ENCODE results near the gene NENF.
"Not testable (repeated sequence)": the region's sequence is repeated elsewhere in the genome, so short reads cannot be mapped to it uniquely, and the experiment has no call there.

Gene NENF

DNA sequence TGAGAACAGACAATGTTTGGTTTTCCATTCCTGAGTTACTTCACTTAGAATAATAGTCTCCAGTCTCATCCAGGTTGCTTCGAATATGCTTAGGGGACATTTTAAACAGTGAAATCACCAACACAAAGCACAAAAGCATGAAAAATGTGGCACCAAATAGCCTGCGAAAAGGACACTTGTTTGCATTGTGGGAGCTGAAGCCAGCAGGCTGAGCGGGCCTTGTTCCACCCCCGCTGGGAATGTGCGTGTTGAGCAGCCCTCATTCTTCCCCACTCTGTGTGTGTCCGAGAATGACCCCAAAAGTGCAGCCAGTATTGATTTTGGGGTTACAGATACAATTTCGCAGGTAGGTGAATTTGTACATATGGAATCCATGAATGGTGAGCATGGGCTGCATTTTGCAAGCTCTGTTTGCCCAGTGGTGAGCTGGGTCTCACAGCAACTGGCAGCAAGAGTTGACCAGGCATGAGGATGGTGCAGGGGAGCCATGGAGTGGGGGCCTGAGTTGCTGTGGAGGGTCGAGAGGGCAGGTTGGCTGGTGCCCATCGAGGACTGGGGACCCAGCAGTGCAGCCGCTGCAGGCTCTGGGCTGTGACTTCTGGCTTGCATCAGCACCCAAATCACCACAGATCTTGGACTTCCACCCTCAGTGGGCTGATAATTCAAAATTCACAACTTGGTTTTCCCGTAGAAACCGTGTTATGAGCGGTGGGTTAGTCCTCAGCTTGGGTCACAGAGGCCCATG is 29.4 kb downstream of the NENF start:
- DNase-seq = no peak

DNA sequence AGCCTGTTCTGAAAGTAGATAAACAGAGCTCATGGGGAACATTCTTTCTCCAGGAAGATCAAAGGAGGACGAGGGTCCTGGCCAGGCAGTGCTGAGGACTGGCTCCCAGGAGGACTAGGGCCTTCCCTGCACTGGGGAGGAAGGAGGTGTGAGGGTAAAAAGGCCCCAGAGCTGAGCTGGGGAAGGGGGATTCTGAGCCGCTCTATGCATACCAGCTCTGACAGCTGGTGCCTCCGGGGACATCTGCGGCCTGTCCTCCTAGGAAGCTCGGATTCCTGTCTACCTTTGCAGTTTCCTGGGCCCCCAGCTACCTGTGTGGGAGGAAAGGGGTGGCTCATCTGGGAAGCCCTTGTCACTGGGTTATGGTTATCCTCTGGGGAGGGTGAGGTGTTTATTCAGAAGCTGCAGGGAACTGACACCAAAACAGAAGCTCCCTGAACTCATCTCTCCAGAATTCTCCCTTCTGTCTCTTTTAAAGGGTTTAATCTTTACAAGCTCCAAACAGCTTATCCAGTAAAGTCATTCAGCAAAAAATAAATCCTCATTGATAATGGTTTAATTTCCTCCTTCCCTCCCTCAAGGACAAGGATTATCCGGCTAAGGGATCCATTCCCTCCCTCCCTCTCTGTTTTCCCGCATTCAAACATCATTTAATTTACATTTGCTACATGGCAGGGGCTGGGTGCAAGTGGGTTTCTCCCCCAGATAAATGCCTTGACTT is 31.0 kb downstream of the NENF start:
- DNase-seq = no peak

DNA sequence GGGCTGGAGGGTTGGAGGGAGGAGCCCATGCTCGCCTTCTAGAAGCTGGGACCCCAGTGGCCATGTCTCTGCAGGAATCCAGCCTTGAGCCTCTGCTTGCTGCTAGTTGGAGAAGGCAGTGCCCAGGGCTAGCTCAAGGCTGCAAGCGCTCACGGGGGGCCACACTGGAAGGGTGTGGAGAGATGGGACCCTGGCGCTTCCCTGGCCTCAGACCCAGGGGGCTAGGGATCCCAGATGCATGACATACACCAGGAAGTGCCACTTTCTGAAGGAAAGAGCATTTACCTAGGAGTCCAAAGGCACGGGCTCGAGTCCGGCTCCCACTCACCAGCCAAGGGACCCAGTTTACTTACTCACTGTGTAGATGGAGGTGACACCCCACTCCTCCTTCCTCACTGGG is 32.6 kb downstream of the NENF start:
- no peak for DNase-seq

DNA sequence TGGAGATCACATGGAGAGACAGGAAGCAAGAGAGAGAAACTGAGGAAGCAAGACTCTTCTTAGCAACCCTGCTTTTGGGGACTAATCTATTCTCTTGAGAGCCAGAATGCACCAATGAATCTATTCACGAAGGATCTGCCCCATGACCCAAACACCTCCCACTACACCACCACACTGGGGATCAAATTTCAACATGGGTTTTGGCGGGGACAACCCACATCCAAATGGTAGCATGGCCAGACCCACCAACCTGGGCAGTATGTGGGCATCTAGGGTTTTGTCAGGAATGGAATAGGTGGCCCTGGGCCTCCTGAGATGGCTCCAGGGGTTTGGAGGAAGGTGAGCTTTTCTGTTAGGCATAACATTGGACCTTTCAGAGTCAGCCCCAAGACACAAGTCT is 33.7 kb downstream of the NENF start:
- DNase-seq = no peak

DNA sequence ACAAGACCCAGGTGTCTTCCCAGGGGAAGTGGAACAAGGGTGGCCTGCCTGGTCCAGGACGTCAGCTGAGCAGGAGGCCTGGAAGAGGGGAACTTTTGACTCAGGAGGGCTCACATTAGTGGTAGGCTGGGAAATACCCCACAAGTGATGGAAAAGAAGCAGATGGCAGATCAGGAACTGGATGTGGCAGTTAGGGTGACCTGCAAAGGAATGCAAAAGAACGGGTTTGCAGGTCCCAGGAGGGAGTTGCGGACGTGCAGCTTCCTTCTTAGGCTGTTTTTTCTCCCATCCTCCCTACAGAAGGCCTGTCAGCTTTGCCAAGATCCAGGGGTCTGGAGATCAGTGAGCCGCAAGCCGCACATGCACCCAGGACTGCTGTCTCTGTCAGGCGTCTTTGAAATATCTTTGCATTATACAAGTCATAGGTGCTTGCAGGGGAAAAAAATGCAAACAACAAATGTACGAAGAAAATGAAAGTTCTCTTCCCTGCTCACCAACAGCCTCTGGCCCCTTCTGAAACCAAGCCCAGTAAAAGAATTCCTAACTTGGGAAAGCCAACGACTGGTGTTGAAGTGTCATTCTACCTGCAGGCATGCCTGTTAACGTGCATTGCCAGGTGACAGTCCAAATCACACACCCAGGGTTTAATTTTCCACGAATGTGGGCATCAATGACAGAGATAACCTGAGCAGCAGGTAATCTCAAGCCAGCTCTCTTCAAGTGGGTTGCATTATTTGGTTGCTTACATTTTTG is 34.4 kb downstream of the NENF start:
- no peak for DNase-seq

DNA sequence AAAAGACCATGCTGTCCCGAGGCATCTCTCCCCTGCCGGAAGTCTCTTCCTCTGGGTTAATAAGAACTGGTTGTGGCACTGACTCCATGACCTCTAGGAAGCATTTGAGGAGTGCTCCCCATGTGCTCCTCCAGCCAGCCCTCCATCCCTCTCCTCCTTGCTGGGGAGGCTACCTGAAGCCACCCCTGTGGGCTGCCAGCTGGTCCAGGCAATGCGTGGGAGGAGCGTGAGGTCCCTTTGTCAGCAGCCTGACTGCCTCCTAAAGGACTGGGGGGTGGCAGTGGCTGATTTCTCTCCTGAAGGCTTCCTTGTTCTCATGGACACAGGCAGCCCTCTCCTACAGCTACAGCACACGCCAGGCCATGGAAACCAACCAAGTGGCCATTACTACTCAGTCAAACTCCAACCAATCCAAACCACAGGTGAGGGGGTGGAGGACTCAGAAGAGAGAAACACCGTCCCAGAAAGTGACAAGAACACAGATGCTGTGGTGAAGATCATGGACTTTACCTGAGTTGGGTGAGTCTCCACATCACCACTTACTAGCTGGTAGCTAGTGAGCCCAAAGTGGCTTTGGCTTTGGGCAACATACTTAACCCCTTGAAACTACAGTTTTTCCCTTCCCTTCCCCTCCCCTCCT is 35.2 kb downstream of the NENF start:
- DNase-seq = no peak

DNA sequence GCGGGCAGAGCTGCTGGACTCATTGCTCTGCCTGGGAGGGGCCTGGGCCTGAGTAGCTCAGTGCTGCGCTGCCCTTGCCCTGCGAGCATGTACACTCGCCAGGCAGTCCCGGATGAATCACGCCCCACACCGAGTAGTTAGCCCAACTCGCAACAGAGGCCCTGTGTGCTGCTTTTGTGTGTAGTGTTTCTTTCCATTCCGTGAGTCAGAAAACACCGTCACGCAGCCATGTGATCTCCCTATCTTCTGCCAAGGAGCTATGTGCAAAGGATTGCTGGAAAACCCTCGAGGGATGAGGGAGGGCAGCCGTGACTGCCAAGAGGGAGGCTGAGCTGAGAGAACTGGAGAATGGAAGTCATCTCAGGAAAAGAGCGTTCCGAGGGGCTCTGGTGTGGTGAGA is 37.3 kb downstream of the NENF start:
- DNase-seq = no peak

DNA sequence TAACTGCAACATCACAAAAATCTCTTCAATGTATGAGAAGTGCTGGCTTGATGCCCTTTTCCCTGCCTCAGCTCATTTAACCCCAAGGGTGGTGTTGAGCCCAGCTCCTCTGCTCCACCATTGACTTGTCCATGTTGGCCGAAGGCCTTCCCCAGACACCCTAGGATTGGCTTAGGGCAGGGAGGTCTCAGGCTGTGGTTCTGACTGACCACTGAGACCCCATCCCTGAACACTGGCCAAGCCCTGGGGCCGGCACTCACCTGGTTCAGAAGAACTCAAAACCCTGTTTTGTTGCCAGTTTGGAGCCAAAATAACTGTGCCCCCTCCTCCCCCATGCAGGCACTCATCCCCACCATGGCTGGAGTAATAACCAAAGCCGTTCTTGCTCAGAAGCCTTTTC is 38.6 kb downstream of the NENF start:
- no peak for DNase-seq

DNA sequence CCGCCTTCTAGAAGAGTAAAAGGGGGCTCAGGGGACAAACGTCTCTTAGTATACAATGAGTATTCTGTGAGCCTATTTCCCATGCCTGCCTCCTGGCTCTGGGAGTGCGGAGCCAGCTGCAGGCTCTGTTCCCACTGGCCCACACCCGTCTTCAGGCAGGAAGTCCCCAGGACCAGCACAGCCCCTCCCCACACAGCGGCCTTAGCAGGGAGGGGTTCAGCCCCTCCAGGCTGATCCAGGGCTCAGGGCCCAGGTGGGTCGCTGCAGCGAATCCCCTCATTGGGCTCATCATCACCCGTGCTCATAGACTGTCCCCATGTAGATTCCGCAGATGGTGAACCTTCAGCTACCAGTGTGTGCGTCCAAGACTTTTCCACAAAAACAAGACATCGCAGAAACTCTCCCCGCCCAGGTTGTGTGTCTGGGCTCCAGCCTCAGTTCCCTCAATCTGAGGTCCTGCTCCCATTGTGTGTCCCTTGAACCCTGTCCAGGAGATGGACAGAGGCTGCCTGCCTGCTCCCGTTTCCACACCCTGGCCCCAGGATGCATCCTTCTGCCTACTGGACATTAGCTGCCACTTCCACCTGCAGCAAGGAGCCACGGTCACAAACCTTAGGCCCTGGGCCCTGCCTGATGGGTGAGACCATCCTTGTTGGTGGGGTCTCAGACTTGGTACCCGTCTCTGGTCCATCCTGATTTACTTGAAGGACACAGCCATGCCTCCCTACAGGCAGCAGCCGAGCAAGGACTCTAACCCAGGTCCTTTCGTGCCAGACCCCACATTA is 39.4 kb downstream of the NENF start:
- DNase-seq = no peak

DNA sequence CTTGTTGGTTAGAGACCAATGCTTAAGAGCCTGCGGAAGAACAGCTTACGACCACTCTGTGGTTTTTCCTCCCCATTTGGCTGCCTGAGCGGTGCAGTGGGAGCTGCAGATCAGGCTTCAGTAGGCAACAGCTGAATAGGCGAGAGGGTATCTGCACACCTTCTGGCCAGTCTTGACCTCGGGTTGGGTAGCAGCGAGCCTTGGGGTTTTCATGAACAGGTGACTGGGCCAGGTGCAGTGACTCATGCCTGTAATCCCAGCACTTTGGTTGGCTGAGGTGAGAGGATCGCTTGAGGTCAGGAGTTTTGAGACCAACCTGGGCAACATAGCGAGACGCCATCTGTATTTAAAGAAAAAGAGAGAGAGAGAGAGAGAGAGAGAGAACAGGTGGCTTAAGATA is 41.0 kb downstream of the NENF start:
- no peak for DNase-seq

DNA sequence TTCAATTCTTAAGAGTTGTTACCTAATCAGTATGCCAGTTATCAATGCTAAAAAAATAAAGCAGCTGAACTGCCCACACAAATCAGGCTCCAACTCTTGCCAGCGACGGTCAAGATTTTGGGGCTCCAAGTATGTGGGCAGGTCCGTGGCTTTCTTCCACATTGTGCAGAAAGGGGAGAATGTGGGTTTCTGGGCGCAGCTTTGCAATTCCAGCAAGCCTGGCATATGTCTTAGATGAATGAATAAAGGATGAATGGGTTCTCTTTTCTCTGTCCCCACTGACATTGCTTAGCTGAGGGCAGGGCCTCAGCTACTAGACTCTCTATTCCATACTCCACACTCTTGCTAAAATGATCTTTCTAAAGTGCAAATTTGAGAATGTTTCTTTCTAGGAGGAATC is 42.4 kb downstream of the NENF start:
- no peak for DNase-seq

DNA sequence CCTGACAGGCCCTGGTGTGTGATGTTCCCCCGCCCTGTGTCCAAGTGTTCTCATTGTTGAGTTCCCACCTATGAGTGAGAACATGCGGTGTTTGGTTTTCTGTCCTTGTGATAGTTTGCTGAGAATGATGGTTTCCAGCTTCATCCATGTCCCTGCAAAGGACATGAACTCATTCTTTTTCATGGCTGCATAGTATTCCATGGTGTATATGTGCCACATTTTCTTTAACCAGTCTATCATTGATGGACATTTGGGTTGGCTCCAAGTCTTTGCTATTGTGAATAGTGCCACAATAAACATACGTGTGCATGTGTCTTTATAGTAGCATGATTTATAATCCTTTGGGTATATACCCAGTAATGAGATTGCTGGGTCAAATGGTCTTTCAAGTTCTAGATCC is 43.1 kb downstream of the NENF start:
- DNase-seq = not testable (repeated sequence)

DNA sequence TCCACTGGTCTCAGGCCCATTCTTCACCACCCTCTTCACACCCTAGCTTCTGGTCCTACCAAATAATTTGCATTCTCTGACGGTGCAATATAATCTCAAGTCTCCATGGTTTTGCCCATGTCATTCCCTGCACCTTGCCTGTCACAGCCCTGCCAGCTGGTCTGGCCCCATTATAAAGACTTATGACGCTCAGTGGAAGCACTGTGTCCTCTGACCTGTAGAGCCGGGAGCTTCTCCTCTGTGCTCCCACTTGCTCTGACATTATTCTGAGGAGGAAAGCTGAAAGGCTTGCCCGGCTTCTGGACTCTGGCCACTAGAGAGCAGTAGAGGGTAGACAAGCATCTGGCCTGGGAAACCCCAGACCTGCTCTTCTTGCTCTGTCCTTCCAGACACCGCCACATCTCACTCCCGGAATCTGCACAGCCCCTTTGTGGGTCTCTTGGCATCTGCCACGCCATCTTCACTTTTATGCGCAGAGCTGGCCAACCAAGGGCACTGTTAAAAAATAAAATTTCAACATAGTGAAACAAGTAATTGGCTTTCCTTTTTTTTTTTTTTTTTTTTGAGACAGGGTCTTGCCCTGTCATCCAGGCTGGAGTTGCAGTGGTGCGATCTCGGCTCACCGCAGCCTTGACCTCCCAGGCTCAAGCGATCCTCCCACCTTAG is 44.4 kb downstream of the NENF start:
- peak; percentile 91 for DNase-seq

DNA sequence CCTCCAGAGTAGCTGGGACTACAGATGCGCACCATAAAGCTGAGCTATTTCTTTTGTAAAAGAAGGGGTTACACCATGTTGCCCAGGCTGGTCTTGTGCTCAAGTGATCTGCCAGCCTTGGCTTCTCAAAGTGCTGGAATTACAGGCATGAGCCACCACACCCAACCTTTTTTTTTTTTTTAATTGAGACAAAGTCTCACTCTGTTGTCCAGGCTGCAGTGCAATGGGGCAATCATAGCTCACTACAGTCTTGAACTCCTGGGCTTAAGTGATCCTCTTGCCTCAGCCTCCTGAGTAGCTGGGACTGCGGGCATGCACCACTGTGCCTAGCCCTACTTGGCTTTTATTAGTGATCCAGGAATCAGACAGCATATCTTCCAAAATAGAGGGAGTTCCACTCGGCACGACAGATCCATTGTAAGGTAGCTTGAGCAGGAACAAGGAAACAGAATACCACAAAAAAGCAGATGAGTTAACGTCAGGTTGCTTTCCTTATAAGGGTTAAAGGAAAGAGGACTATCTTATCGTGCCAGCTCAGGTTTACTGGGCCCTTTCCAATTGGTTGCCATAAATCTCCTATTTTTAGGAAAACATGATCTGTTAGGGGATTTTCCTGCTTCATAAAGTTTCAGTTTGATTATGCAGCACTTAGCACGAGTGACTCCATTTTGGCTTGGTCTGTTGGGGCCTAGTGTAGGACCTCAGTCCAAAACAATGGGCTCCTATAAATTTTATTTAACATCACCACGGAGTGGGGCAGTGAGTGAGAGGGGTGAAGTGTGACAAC is 45.2 kb downstream of the NENF start:
- no peak for DNase-seq

DNA sequence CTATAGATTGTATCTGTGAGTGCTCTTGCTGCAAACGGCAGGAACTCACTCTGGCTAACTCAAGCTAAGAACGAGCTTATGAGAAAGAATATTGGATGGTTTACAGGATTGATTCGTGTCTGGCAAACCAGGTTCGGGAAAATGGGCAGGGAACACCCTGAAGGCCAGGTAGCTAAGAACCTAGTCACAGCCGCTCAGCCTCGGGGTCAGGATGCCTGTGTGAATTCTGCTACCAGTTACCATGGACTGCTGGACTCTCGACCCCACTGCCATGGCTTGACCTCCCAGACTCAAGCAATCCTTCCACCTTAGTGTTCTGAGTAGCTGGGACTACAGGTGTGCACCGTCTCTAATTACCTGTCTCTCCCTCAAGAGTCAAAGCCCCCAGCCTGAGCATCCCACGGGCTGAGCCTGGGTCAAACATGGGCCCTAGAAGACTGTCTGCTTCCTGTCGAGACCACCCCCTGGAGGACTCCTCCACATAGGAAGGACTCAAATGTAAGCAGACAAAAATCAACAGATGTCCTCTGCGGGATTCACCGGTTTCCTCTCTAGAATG is 45.8 kb downstream of the NENF start:
- no peak for DNase-seq

DNA sequence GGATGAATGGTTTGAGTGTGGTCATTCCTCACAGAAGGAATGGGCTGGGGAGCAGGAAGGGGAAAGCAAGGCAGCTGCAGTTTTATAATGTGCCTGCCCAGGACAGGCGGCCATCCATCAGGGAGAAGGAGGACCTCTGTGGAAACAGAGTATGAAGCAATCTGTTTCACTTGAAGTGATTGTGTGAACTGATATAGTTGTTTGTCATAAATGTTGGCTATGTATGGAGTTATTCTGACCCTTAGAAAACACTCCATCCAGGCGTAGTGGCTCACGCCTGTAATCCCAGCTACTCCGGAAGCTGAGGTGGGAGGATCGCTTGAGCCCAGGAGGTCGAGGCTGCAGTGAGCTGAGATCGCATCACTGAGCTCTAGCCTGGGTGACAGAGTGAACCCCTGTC is 46.5 kb downstream of the NENF start:
- DNase-seq = no peak

DNA sequence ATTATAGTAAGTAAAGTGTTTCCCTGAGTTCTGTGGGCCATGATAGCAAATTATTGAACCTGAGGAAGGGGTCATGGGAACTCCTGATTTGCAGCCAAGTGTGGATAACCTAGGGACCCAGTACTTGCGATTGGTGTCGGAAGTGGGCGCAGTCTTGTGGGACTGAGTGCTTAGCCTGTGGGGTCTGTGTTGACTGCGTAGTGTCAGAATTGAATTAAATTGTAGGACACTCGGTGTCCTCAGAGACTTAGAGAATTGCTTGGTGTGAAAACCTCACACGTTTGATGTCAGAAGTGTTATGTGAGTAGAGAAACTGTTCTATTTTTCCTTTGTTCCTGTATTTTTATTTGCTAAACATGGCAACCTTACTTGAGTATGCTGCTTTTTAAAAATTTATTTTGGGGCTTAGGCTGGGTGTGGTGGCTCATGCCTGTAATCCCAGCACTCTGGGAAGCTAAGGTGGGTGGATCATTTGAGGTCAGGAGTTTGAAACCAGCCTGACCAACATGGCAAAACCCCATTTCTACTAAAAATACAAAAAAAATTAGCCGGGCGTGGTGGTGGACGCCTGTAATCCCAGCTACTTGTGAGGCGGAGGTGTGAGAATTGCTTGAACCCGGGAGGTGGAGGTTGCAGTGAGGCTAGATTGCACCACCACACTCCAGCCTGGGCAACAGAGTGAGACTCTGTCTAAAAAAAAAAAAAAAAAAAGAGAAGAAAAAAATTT is 48.2 kb downstream of the NENF start:
- not testable (repeated sequence) for DNase-seq

DNA sequence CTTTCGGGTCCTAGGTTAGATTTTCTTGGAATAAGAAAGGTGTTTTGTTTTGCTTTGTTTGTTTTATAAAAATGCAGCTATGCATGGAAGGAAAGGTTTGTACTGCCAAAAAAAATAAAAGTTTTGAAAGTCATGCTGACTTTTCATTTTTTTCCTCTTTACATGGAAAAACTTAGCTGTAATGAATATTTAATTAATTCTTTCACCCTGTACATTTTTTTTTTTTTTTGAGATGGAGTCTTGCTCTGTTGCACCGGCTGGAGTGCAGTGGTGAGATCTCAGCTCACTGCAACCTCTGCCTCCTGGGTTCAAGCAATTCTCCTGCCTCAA is 48.7 kb downstream of the NENF start:
- DNase-seq = no peak

DNA sequence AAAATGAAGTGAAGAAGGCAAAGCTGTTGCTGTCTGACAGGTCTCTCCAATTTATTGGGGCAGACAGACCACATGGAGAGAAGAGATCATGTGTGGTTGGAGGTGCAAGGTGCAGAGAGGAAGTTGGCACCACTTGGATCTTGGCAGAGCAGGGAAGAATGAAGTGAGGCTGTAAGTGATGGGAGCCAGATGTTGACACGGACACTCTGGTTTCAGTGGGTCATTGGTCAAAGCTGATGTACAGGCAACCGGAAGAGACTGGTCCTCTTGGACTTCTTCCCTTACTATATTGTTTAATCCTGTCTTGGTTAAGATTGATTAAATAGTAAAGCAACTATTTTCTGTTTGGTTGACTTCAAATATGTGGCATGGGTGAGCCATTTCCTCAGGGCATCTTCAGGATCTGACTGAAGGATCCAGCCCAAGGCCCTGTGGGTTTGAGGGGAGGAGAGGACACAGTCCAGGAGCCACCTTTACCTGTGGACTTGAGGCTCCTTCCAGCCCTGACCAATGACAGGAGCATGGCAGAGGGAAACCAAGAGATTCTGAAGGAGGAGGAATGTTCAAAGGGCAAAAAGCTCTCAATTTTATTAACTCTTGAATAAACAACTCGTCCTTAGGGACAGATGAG is 49.4 kb downstream of the NENF start:
- DNase-seq = no peak
